ENCODE results near the gene HSD17B14.

GRCh38 chr19:48813123-48813913 is 23.0 kb downstream of the HSD17B14 start:
- TF ChIP-seq POLR2A (IDR thresholded peaks at IDR 0.05; ENCODE audit: low read depth, low read length) (no peak), TAF1 (IDR thresholded peaks at IDR 0.05; ENCODE audit: low read depth, low read length) (no peak), POLR2AphosphoS5 (IDR thresholded peaks at IDR 0.05; ENCODE audit: low read depth, low read length) (no peak), SPI1 (IDR thresholded peaks at IDR 0.05; ENCODE audit: low read depth, low read length) (no peak)
